EL (cell line): Measurements from ENCODE around the gene RCAN2.

ENCODE experiments used
- DNase-seq: peaks from one replicate; pipeline ENCODE4 v3.0.0-alpha.2; 2016

Gene RCAN2

GRCh38 chr6:46289898-46290297 lies 201.4 kb downstream of the RCAN2 start:
- no peak for DNase-seq

- no peak for DNase-seq
These were observed 202.4 kb downstream of the RCAN2 start for GRCh38 chr6:46288835-46289234.

- no peak for DNase-seq
These were observed 203.6 kb downstream of the RCAN2 start for GRCh38 chr6:46287681-46288080.

GRCh38 chr6:46287043-46287442 lies 204.2 kb downstream of the RCAN2 start:
- DNase-seq, result no peak

GRCh38 chr6:46284475-46284874 lies 206.8 kb downstream of the RCAN2 start:
- DNase-seq, result no peak

GRCh38 chr6:46281110-46281509 lies 210.1 kb downstream of the RCAN2 start:
- no peak for DNase-seq

- no peak for DNase-seq
These were observed 211.4 kb downstream of the RCAN2 start for GRCh38 chr6:46279874-46280273.

GRCh38 chr6:46276576-46277142 lies 214.6 kb downstream of the RCAN2 start:
- DNase-seq, result no peak

- no peak for DNase-seq
These were observed 216.7 kb downstream of the RCAN2 start for GRCh38 chr6:46274502-46274901.

GRCh38 chr6:46273911-46274310 lies 217.3 kb downstream of the RCAN2 start:
- no peak for DNase-seq

- DNase-seq, result no peak
These were observed 219.5 kb downstream of the RCAN2 start for GRCh38 chr6:46271728-46272127.

- no peak for DNase-seq
These were observed 220.1 kb downstream of the RCAN2 start for GRCh38 chr6:46271107-46271506.

- DNase-seq, result no peak
These were observed 220.9 kb downstream of the RCAN2 start for GRCh38 chr6:46270336-46270735.

- DNase-seq, result no peak
These were observed 221.6 kb downstream of the RCAN2 start for GRCh38 chr6:46269447-46270229.

- no peak for DNase-seq
These were observed 223.7 kb downstream of the RCAN2 start for GRCh38 chr6:46267515-46267914.

- no peak for DNase-seq
These were observed 225.9 kb downstream of the RCAN2 start for GRCh38 chr6:46265373-46265772.

GRCh38 chr6:46263707-46264086 lies 227.6 kb downstream of the RCAN2 start:
- peak; percentile 30 for DNase-seq

- no peak for DNase-seq
These were observed 228.1 kb downstream of the RCAN2 start for GRCh38 chr6:46262928-46263706.

GRCh38 chr6:46258249-46258648 lies 233.0 kb downstream of the RCAN2 start:
- no peak for DNase-seq

- DNase-seq, result no peak
These were observed 235.7 kb downstream of the RCAN2 start for GRCh38 chr6:46255528-46255927.

- DNase-seq, result no peak
These were observed 236.3 kb downstream of the RCAN2 start for GRCh38 chr6:46254946-46255345.

- DNase-seq, result no peak
These were observed 236.9 kb downstream of the RCAN2 start for GRCh38 chr6:46254331-46254730.

- DNase-seq, result no peak
These were observed 239.5 kb downstream of the RCAN2 start for GRCh38 chr6:46251583-46252339.
